GM19438 (cell line): ENCODE data around the gene PLD3.
"Not testable (repeated sequence)": the region's sequence is repeated elsewhere in the genome, so short reads cannot be mapped to it uniquely, and the experiment has no call there.

Experiments
- ATAC-seq: cut with Tn5 transposase; IDR thresholded peaks from one replicate; pipeline ENCODE4 v1.9.1; 2021; ENCODE audit warnings: low read depth; ENCODE audit not compliant: unreplicated experiment

The PLD3 gene

GRCh38 chr19:40331052-40331451, 17.4 kb upstream of the PLD3 start:
- ATAC-seq: no peak

- no peak for ATAC-seq
Observed at GRCh38 chr19:40332669-40333068, 15.8 kb upstream of the PLD3 start.

- not testable (repeated sequence) for ATAC-seq
Observed at GRCh38 chr19:40333083-40333482, 15.4 kb upstream of the PLD3 start.

GRCh38 chr19:40335101-40335500, 13.4 kb upstream of the PLD3 start:
- ATAC-seq: no peak

- ATAC-seq: no peak
Observed at GRCh38 chr19:40335855-40336600, 12.5 kb upstream of the PLD3 start.

GRCh38 chr19:40336601-40336900, 11.9 kb upstream of the PLD3 start:
- ATAC-seq: no peak

- ATAC-seq: no peak
Observed at GRCh38 chr19:40337107-40337506, 11.4 kb upstream of the PLD3 start.

- no peak for ATAC-seq
Observed at GRCh38 chr19:40337594-40337993, 10.9 kb upstream of the PLD3 start.

GRCh38 chr19:40339018-40339728, 9.3 kb upstream of the PLD3 start:
- ATAC-seq: no peak

GRCh38 chr19:40341601-40342482, 6.7 kb upstream of the PLD3 start:
- ATAC-seq: no peak

- no peak for ATAC-seq
Observed at GRCh38 chr19:40342644-40343311, 5.7 kb upstream of the PLD3 start.

- ATAC-seq: no peak
Observed at GRCh38 chr19:40344422-40344821, 4.1 kb upstream of the PLD3 start.

GRCh38 chr19:40348961-40349507, 539 bp downstream of the PLD3 start:
- no peak for ATAC-seq

- no peak for ATAC-seq
Observed at GRCh38 chr19:40355975-40356680, 7.6 kb downstream of the PLD3 start.

GRCh38 chr19:40356681-40357595, 8.4 kb downstream of the PLD3 start:
- ATAC-seq: no peak

- no peak for ATAC-seq
Observed at GRCh38 chr19:40357640-40358039, 9.1 kb downstream of the PLD3 start.

GRCh38 chr19:40358773-40359172, 10.3 kb downstream of the PLD3 start:
- no peak for ATAC-seq

GRCh38 chr19:40360020-40360707, 11.7 kb downstream of the PLD3 start:
- ATAC-seq: no peak
